ENCODE data around the gene TXNDC17. TPM values are rescaled to one million over a fixed set of nuclear protein-coding genes. Genes with fewer than 3 reads are reported as not detected.

Gene TXNDC17
- total and polyA plus RNA-seq, 8 donors, result 24.6 to 81.1 (median 34.3) TPM

GRCh38 chr17:6642592-6642991 is 1.7 kb downstream of the TXNDC17 start:
- H3K4me1 ChIP-seq, result peaks cover 8 to 23% (median 9%) of the 10 kb centered on the region in 3 donors
- no peak for FAIRE-seq
- no peaks in the 10 kb centered on the region for H3K27me3 ChIP-seq
- peaks cover 0 to 11% (median 5%) of the 10 kb centered on the region in 3 donors for H3K36me3 ChIP-seq
- no peaks in the 10 kb centered on the region for H3K9me3 ChIP-seq
- intact Hi-C loops (cut with DNase I), result loop anchor here in 1 of 3 donors (10.0 kb wide), 1 partner anchor 168 kb away; no protein-coding TSS in a partner anchor
- no peak overlapping the region for H3K4me3 ChIP-seq
- 44 to 47% methylated on average over 2 of the region's 2 CpGs for WGBS, 2 donors
- no peak for TF ChIP-seq CTCF (IDR thresholded peaks at IDR 0.05)
- H3K27ac ChIP-seq, result no peak overlapping the region
- no peak for ATAC-seq
- no peak for DNase-seq

GRCh38 chr17:6643451-6644125 is 2.7 kb downstream of the TXNDC17 start:
- TF ChIP-seq CTCF (IDR thresholded peaks at IDR 0.05), result no peak
- Histone ChIP-seq H3K4me3 (no peak overlapping the region), H3K36me3 (peaks cover 0 to 11% (median 5%) of the 10 kb centered on the region in 3 donors), H3K27me3 (no peaks in the 10 kb centered on the region), H3K9me3 (no peaks in the 10 kb centered on the region), H3K4me1 (peaks cover 8 to 21% (median 9%) of the 10 kb centered on the region in 3 donors), H3K27ac (no peak overlapping the region)
- DNase-seq, result no peak
- no peak for ATAC-seq
- FAIRE-seq, result no peak
- intact Hi-C loops (cut with DNase I), result loop anchor here in 1 of 3 donors (10.0 kb wide), 1 partner anchor 169 kb away; no protein-coding TSS in a partner anchor
- 83 to 93% methylated on average over 5 of the region's 5 CpGs for WGBS, 2 donors

- DNase-seq, result no peak
- no peak for FAIRE-seq
- peaks cover 9 to 22% (median 12%) of the 10 kb centered on the region in 3 donors for H3K4me1 ChIP-seq
- TF ChIP-seq CTCF (IDR thresholded peaks at IDR 0.05), result no peak
- H3K4me3 ChIP-seq, result no peak overlapping the region
- H3K27ac ChIP-seq, result no peak overlapping the region
- intact Hi-C loops (cut with DNase I), result loop anchor here in 1 of 3 donors (10.0 kb wide), 1 partner anchor 173 kb away; no protein-coding TSS in a partner anchor
- peaks cover 0 to 20% (median 5%) of the 10 kb centered on the region in 3 donors for H3K36me3 ChIP-seq
- no peaks in the 10 kb centered on the region for H3K27me3 ChIP-seq
- ATAC-seq, result no peak
- H3K9me3 ChIP-seq, result no peaks in the 10 kb centered on the region
Measured at GRCh38 chr17:6648181-6648580, 7.3 kb downstream of the TXNDC17 start.

GRCh38 chr17:6651354-6651918 is 10.6 kb downstream of the TXNDC17 start, which contains the start of the genes C17orf100 and MED31:
Gene C17orf100, plus strand, starts transcription at chr17:6651762. Its CDS starts 152 bp downstream, at chr17:6651914.
Gene MED31, minus strand, starts transcription at chr17:6651605. Its CDS starts 77 bp downstream, at chr17:6651528.
- Histone ChIP-seq H3K36me3 (peaks cover 0 to 9% (median 0%) of the 10 kb centered on the region in 3 donors), H3K27ac (peak within 1 kb of the TSS; percentile 69 to 91 (median 85)), H3K9me3 (no peaks in the 10 kb centered on the region), H3K4me3 (peak within 1 kb of the TSS; percentile 49 to 64 (median 60)), H3K4me1 (peaks cover 12 to 33% (median 16%) of the 10 kb centered on the region in 3 donors), H3K27me3 (no peaks in the 10 kb centered on the region)
- DNase-seq (peak; percentile 94 to 98 (median 98)), ATAC-seq (peak; percentile 93 to 99 (median 94)), FAIRE-seq (peak; percentile 61)
- TF ChIP-seq CTCF (IDR thresholded peaks at IDR 0.05), result no peak
- intact Hi-C loops (cut with DNase I), result no loop called here
- 1 to 2% methylated on average over 35 of the region's 35 CpGs for WGBS, 2 donors
